ENCODE data around the gene CSMD2. TPM values are rescaled to one million over a fixed set of nuclear protein-coding genes. Genes with fewer than 3 reads are reported as not detected.

Gene CSMD2
- total RNA-seq, 2 donors from 2014 or later: 0.62 to 2.8 TPM

DNA sequence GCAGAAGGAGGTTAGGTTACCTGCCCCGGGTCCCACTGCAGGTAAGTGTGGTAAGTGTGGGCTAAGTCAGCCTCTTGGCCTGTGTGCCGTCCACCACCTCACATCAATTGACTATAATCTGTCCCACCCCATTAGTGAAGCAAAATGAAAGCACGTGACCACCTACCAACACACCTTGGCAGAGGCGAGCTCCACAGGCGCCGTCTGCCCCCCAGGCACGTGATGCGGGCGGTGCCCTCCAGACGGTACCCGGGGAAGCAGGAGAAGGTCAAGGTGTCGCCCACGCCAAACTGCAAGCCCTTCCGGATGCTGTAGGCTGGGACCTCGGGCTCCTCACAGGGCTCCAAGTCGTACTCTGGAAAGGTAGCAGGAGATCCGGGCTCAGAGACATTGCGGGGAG lies 450.6 kb downstream of the CSMD2 start:
- TF ChIP-seq, protein P1, sequence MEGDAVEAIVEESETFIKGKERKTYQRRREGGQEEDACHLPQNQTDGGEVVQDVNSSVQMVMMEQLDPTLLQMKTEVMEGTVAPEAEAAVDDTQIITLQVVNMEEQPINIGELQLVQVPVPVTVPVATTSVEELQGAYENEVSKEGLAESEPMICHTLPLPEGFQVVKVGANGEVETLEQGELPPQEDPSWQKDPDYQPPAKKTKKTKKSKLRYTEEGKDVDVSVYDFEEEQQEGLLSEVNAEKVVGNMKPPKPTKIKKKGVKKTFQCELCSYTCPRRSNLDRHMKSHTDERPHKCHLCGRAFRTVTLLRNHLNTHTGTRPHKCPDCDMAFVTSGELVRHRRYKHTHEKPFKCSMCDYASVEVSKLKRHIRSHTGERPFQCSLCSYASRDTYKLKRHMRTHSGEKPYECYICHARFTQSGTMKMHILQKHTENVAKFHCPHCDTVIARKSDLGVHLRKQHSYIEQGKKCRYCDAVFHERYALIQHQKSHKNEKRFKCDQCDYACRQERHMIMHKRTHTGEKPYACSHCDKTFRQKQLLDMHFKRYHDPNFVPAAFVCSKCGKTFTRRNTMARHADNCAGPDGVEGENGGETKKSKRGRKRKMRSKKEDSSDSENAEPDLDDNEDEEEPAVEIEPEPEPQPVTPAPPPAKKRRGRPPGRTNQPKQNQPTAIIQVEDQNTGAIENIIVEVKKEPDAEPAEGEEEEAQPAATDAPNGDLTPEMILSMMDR (conservative IDR thresholded peaks at IDR 0.05): no peak

DNA sequence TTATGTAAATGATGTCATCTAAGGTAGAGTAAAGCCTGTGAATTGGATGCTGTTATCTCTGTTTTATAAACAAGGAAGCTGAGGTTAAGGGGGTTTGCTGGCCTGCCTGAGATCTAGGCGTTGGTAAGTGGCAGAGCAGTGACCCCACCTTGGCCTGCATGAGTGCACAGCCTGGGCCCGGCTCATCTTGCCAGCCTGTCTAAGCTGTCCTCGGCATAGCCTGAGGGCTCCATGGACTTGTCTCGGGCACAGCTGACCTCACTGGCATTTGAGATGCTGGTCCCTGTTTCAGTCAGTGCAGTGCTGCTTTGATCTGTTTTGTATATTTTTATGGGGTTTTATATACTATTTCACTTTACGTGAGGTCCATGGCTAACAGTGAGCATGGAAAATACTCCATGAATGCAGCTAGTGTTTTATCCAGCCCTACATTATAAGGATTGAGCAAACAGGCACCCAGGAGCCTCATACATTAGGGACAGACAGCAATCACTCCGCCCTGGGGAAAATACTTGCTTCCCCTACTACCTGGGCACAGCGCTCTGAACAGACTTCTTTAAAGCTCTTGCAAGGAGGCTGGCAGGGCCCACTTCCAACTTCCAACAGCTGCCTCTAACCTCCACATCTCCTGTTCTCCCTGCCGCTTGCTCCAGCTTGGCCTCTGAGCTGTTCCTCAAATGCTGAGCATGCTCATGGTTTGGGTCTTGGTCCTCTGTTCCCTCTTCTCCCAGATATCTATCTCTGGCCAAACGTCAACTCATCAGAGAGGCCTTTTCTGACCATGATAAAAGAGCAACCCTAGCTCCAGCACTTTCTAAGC lies 451.8 kb downstream of the CSMD2 start:
- H3K9me3 ChIP-seq (ENCODE audit: control insufficient read depth, low read length): no peaks in the 10 kb centered on the region
- no peak overlapping the region for H3K27ac ChIP-seq (ENCODE audit: low read depth, low read length)
- Mint-ChIP-seq H3K36me3 (ENCODE audit: low read depth) (no peaks in the 10 kb centered on the region), H3K9me3 (no peaks in the 10 kb centered on the region), H3K4me3 (no peak overlapping the region), H3K27ac (no peak overlapping the region), H3K27me3 (ENCODE audit: insufficient read depth) (peaks cover 3% of the 10 kb centered on the region), H3K4me1 (peaks cover 3% of the 10 kb centered on the region)
- no peaks in the 10 kb centered on the region for H3K36me3 ChIP-seq (ENCODE audit: control insufficient read depth, insufficient read depth, low read length)
- no peak overlapping the region for H3K4me3 ChIP-seq (ENCODE audit: low read length)
- TF ChIP-seq, protein P1 (conservative IDR thresholded peaks at IDR 0.05): no peak
- WGBS, 2 experiments (ENCODE audit: insufficient coverage in 1 of 2, insufficient read length in 1 of 2): 86 to 90% methylated on average over 7 to 9 of the region's 9 CpGs
- DNase-seq: peak; percentile 9
- H3K9ac ChIP-seq (ENCODE audit: extremely low read depth, low read length, poor library complexity, severe bottlenecking): no peak overlapping the region
- no peaks in the 10 kb centered on the region for H3K4me1 ChIP-seq (ENCODE audit: control insufficient read depth, insufficient read depth, low read length)
- H3K27me3 ChIP-seq (ENCODE audit: control insufficient read depth, insufficient read depth, low read length, poor library complexity, severe bottlenecking): no peaks in the 10 kb centered on the region

More for the DNA sequence above, 450.6 kb downstream of the CSMD2 start:
- Mint-ChIP-seq H3K4me1 (peaks cover 3% of the 10 kb centered on the region), H3K27me3 (ENCODE audit: insufficient read depth) (peaks cover 3% of the 10 kb centered on the region), H3K4me3 (no peak overlapping the region), H3K36me3 (ENCODE audit: low read depth) (no peaks in the 10 kb centered on the region), H3K27ac (no peak overlapping the region), H3K9me3 (no peaks in the 10 kb centered on the region)
- no peak overlapping the region for H3K27ac ChIP-seq (ENCODE audit: low read depth, low read length)
- no peaks in the 10 kb centered on the region for H3K4me1 ChIP-seq (ENCODE audit: control insufficient read depth, insufficient read depth, low read length)
- WGBS, 2 experiments (ENCODE audit: insufficient coverage in 1 of 2, insufficient read length in 1 of 2): 92 to 95% methylated on average over 15 to 18 of the region's 18 CpGs
- no peak overlapping the region for H3K4me3 ChIP-seq (ENCODE audit: low read length)
- no peak overlapping the region for H3K9ac ChIP-seq (ENCODE audit: extremely low read depth, low read length, poor library complexity, severe bottlenecking)
- DNase-seq: peak; percentile 14
- no peaks in the 10 kb centered on the region for H3K9me3 ChIP-seq (ENCODE audit: control insufficient read depth, low read length)
- no peaks in the 10 kb centered on the region for H3K27me3 ChIP-seq (ENCODE audit: control insufficient read depth, insufficient read depth, low read length, poor library complexity, severe bottlenecking)
- no peaks in the 10 kb centered on the region for H3K36me3 ChIP-seq (ENCODE audit: control insufficient read depth, insufficient read depth, low read length)

DNA sequence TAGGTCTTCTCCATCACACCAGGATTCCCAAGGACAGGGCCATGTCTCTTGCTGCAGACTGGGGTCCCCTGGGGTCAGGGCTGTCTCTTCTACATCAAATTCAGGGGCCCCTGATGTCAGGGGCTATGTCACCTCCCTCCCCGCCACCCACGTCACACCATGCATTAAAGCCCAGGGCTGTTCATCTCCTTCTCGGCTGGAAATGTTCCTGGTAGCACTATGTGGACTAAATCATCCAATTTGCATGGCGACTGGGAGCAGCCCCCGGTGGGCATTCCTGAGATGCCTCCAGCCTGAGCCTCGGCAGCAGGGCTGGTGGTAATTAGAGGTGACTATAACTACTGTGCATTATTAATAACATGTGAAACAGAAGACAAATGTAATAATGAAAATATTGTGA lies 452.8 kb downstream of the CSMD2 start:
- Histone ChIP-seq H3K27ac (ENCODE audit: low read depth, low read length) (peak overlapping the region; percentile 53), H3K4me3 (ENCODE audit: low read length) (no peak overlapping the region), H3K36me3 (ENCODE audit: control insufficient read depth, insufficient read depth, low read length) (no peaks in the 10 kb centered on the region), H3K27me3 (ENCODE audit: control insufficient read depth, insufficient read depth, low read length, poor library complexity, severe bottlenecking) (no peaks in the 10 kb centered on the region), H3K9me3 (ENCODE audit: control insufficient read depth, low read length) (no peaks in the 10 kb centered on the region), H3K4me1 (ENCODE audit: control insufficient read depth, insufficient read depth, low read length) (no peaks in the 10 kb centered on the region), H3K9ac (ENCODE audit: extremely low read depth, low read length, poor library complexity, severe bottlenecking) (no peak overlapping the region)
- peaks cover 3% of the 10 kb centered on the region for H3K4me1 Mint-ChIP-seq
- 70 to 73% methylated on average over 3 to 6 of the region's 6 CpGs for WGBS, 2 experiments (ENCODE audit: insufficient coverage in 1 of 2, insufficient read length in 1 of 2)
- no peak overlapping the region for H3K4me3 Mint-ChIP-seq
- no peaks in the 10 kb centered on the region for H3K27me3 Mint-ChIP-seq (ENCODE audit: insufficient read depth)
- H3K9me3 Mint-ChIP-seq: no peaks in the 10 kb centered on the region
- TF ChIP-seq, protein P1 (conservative IDR thresholded peaks at IDR 0.05): peak; percentile 16
- no peaks in the 10 kb centered on the region for H3K36me3 Mint-ChIP-seq (ENCODE audit: low read depth)
- no peak overlapping the region for H3K27ac Mint-ChIP-seq
- peak; percentile 53 for DNase-seq
